Urinary bladder (tissue), 4 donors: Measurements from ENCODE around the gene CRIP1. TPM values are rescaled to one million over a fixed set of nuclear protein-coding genes. Genes with fewer than 3 reads are reported as not detected.

Experiments used
- DNase-seq: peaks from one replicate; pipeline ENCODE4 v3.0.0-alpha.2; 2015; ENCODE audit errors: extremely low spot score
- H3K27ac ChIP-seq: one replicate; pipeline ENCODE4 v1.5.1; 2013; ENCODE audit warnings: low read depth, mild to moderate bottlenecking, moderate library complexity
- H3K36me3 ChIP-seq: one replicate; pipeline ENCODE4 v1.6.1; 2013; ENCODE audit warnings: mild to moderate bottlenecking, moderate library complexity; ENCODE audit not compliant: insufficient read depth
- H3K4me1 ChIP-seq: one replicate; pipeline ENCODE4 v1.6.1; 2013; ENCODE audit warnings: mild to moderate bottlenecking, moderate library complexity; ENCODE audit not compliant: insufficient read depth
- H3K4me3 ChIP-seq: one replicate; pipeline ENCODE4 v1.5.1; 2013; ENCODE audit warnings: low read depth, low read length
- WGBS: extraction: QIAGEN DNeasy Blood & Tissue Kit; methylation state at CpG from one replicate; pipeline ENCODE4 v1.1.7; 2013; 5-methylcytosine and 5-hydroxymethylcytosine counted together
- polyA plus RNA-seq: library from polyadenylated mRNA; stranded (reverse); fragments of 200-250 nt; gene quantifications from one replicate; pipeline ENCODE4 v1.2.3, GENCODE V29; 2013
- total RNA-seq: library from RNA; depleted of rRNA; stranded (reverse); fragments of >200 nt; gene quantifications from one replicate; pipeline ENCODE4 v1.2.3, GENCODE V29; 2014
- donor health status: healthy with polysubstance abuse.
- donor health status: healthy.

CRIP1 gene
- total and polyA plus RNA-seq, 2 donors = 9.4 to 92.4 TPM

GRCh38 chr14:105493921-105494605, 7.4 kb downstream of the CRIP1 start:
- H3K4me3 ChIP-seq = no peak overlapping the region
- 90% methylated on average over 16 of the region's 16 CpGs for WGBS
- no peak for DNase-seq

GRCh38 chr14:105494606-105494929, 7.9 kb downstream of the CRIP1 start:
- over 99% methylated on average over 6 of the region's 6 CpGs for WGBS
- Histone ChIP-seq H3K27ac (no peak overlapping the region), H3K36me3 (no peaks in the 10 kb centered on the region), H3K4me3 (no peak overlapping the region), H3K4me1 (no peaks in the 10 kb centered on the region)
- no peak for DNase-seq

More at GRCh38 chr14:105493921-105494605, 7.4 kb downstream of the CRIP1 start:
- H3K27ac ChIP-seq = no peak overlapping the region
- H3K4me1 ChIP-seq = no peaks in the 10 kb centered on the region
- no peaks in the 10 kb centered on the region for H3K36me3 ChIP-seq

- WGBS = 84% methylated on average over 18 of the region's 18 CpGs
- DNase-seq = no peak
- Histone ChIP-seq H3K36me3 (no peaks in the 10 kb centered on the region), H3K4me3 (no peak overlapping the region), H3K27ac (no peak overlapping the region), H3K4me1 (no peaks in the 10 kb centered on the region)
These were observed 8.7 kb downstream of the CRIP1 start for GRCh38 chr14:105495101-105495989.

- H3K4me1 ChIP-seq = no peaks in the 10 kb centered on the region
- no peak overlapping the region for H3K27ac ChIP-seq
- 88% methylated on average over 18 of the region's 18 CpGs for WGBS
- no peak overlapping the region for H3K4me3 ChIP-seq
- DNase-seq = no peak
- H3K36me3 ChIP-seq = no peaks in the 10 kb centered on the region
These were observed 9.5 kb downstream of the CRIP1 start for GRCh38 chr14:105495990-105496830.

- H3K27ac ChIP-seq = no peak overlapping the region
- DNase-seq = no peak
- 94% methylated on average over 32 of the region's 32 CpGs for WGBS
- no peaks in the 10 kb centered on the region for H3K36me3 ChIP-seq
- H3K4me1 ChIP-seq = no peaks in the 10 kb centered on the region
- no peak overlapping the region for H3K4me3 ChIP-seq
These were observed 10.3 kb downstream of the CRIP1 start for GRCh38 chr14:105496831-105497591.

- 91% methylated on average over 31 of the region's 31 CpGs for WGBS
- H3K4me3 ChIP-seq = no peak overlapping the region
- no peak for DNase-seq
- H3K4me1 ChIP-seq = no peaks in the 10 kb centered on the region
- H3K36me3 ChIP-seq = no peaks in the 10 kb centered on the region
- no peak overlapping the region for H3K27ac ChIP-seq
These were observed 11.2 kb downstream of the CRIP1 start for GRCh38 chr14:105497671-105498429.

- no peak overlapping the region for H3K27ac ChIP-seq
These were observed 12.0 kb downstream of the CRIP1 start for GRCh38 chr14:105498430-105499255.

GRCh38 chr14:105499256-105500035, 12.8 kb downstream of the CRIP1 start:
- H3K27ac ChIP-seq = no peak overlapping the region
- no peak for DNase-seq
- no peak overlapping the region for H3K4me3 ChIP-seq
- WGBS = 71% methylated on average over 27 of the region's 27 CpGs
- no peaks in the 10 kb centered on the region for H3K36me3 ChIP-seq
- no peaks in the 10 kb centered on the region for H3K4me1 ChIP-seq

More at GRCh38 chr14:105498430-105499255, 12.0 kb downstream of the CRIP1 start:
- no peak for DNase-seq
- Histone ChIP-seq H3K4me1 (no peaks in the 10 kb centered on the region), H3K4me3 (no peak overlapping the region), H3K36me3 (no peaks in the 10 kb centered on the region)
- 85% methylated on average over 36 of the region's 36 CpGs for WGBS

- no peak for DNase-seq
- WGBS = 81% methylated on average over 21 of the region's 21 CpGs
- H3K4me1 ChIP-seq = no peaks in the 10 kb centered on the region
- H3K36me3 ChIP-seq = no peaks in the 10 kb centered on the region
- H3K27ac ChIP-seq = no peak overlapping the region
- H3K4me3 ChIP-seq = no peak overlapping the region
These were observed 13.5 kb downstream of the CRIP1 start for GRCh38 chr14:105500036-105500725.

- no peaks in the 10 kb centered on the region for H3K36me3 ChIP-seq
- no peak for DNase-seq
- 66% methylated on average over 10 of the region's 10 CpGs for WGBS
- H3K4me3 ChIP-seq = no peak overlapping the region
- H3K27ac ChIP-seq = no peak overlapping the region
- no peaks in the 10 kb centered on the region for H3K4me1 ChIP-seq
These were observed 14.0 kb downstream of the CRIP1 start for GRCh38 chr14:105500726-105501101.
